Neural crest cell (in vitro differentiated cells): ENCODE measurements around the gene PCDH9. TPM values are rescaled to one million over a fixed set of nuclear protein-coding genes. Genes with fewer than 3 reads are reported as not detected.

ENCODE experiments used
- DNase-seq: peaks from one replicate; pipeline ENCODE4 v3.0.0; 2021; ENCODE audit warnings: low read depth, mixed read lengths, low spot score
- H3K27ac Mint-ChIP-seq: one replicate; pipeline ENCODE4 v1.8.0; 2021; ENCODE audit warnings: mild to moderate bottlenecking, mixed read lengths; ENCODE audit not compliant: unreplicated experiment
- H3K27me3 Mint-ChIP-seq: 2 replicates; pipeline ENCODE4 v1.8.0; 2021; ENCODE audit warnings: low read depth, mild to moderate bottlenecking, mixed read lengths
- H3K36me3 Mint-ChIP-seq: 2 replicates; pipeline ENCODE4 v1.8.0; 2021; ENCODE audit warnings: low read depth, mild to moderate bottlenecking, mixed read lengths
- H3K4me1 Mint-ChIP-seq: 2 replicates; pipeline ENCODE4 v1.8.0; 2021; ENCODE audit warnings: mixed read lengths
- H3K4me3 Mint-ChIP-seq: one replicate; pipeline ENCODE4 v1.8.0; 2021; ENCODE audit warnings: mild to moderate bottlenecking, mixed read lengths
- H3K9me3 Mint-ChIP-seq: 2 replicates; pipeline ENCODE4 v1.8.0; 2021; ENCODE audit warnings: mixed read lengths
- CTCF ChIP-seq: fragments of 200-600 bp; sonication (generic); conservative IDR thresholded peaks from 2 replicates; pipeline ENCODE4 v1.5.0; 2021; ENCODE audit warnings: antibody characterized with exemption, mild to moderate bottlenecking
- total RNA-seq: library from RNA; stranded (reverse); gene quantifications from 2 replicates; pipeline ENCODE4 v1.2.1, GENCODE V29; 2021

The PCDH9 gene
- total RNA-seq, 1 donor from 2014 or later: 6.3 TPM

- Mint-ChIP-seq H3K9me3 (peaks cover 2% of the 10 kb centered on the region), H3K4me1 (no peaks in the 10 kb centered on the region), H3K27me3 (no peaks in the 10 kb centered on the region), H3K27ac (no peak overlapping the region), H3K36me3 (no peaks in the 10 kb centered on the region), H3K4me3 (no peak overlapping the region)
- no peak for TF ChIP-seq CTCF
- DNase-seq: no peak
Observed at GRCh38 chr13:66751691-66752090, 478.4 kb downstream of the PCDH9 start.

DNA sequence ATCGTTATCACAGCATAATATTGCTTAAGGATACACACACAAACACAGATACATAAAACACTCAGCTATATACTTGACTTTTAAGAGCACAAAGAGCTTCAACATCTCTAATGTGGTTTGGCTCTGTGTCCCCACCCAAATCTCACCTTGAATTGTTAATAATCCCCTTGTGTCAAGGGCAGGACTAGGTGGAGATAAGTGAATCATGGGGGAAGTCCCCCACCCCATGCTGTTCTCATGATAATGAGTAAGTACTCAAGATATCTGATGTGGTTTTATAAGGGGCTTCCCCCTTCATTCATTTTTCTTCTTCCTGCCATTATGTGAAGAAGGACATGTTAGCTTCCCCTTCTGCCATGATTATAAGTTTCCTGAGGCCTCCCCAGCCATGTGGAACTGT is 481.4 kb downstream of the PCDH9 start:
- no peak for TF ChIP-seq CTCF
- H3K36me3 Mint-ChIP-seq: no peaks in the 10 kb centered on the region

GRCh38 chr13:66745307-66745706 is 484.8 kb downstream of the PCDH9 start:
- no peaks in the 10 kb centered on the region for H3K36me3 Mint-ChIP-seq
- H3K27ac Mint-ChIP-seq: no peak overlapping the region
- TF ChIP-seq CTCF: no peak
- no peaks in the 10 kb centered on the region for H3K27me3 Mint-ChIP-seq
- H3K4me3 Mint-ChIP-seq: no peak overlapping the region
- no peak for DNase-seq
- peaks cover 2% of the 10 kb centered on the region for H3K9me3 Mint-ChIP-seq
- no peaks in the 10 kb centered on the region for H3K4me1 Mint-ChIP-seq

More for the DNA sequence above, 481.4 kb downstream of the PCDH9 start:
- Mint-ChIP-seq H3K4me1 (no peaks in the 10 kb centered on the region), H3K27ac (no peak overlapping the region), H3K9me3 (peaks cover 2% of the 10 kb centered on the region), H3K4me3 (no peak overlapping the region), H3K27me3 (no peaks in the 10 kb centered on the region)
- DNase-seq: no peak

DNA sequence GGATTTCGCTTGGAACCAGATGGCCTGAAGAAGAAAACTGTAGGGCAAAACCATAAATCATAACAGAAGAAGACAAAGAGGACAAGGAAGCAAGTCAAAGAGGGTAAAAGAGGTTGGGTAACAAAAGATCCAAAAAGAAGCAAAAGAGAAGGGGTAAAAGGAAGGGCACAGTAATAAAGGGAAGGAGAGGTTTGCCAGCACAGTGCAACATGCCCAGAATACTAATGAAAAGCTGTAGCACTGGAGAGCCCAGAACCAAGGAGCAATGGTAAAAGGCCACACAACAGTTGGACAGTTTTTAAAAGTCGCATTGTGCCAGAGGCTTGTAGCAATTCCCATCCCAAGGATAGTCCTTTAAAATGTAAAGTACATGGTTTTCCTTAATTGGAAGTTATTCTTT is 506.6 kb downstream of the PCDH9 start:
- peaks cover 24% of the 10 kb centered on the region for H3K4me1 Mint-ChIP-seq
- no peak for TF ChIP-seq CTCF
- no peak overlapping the region for H3K4me3 Mint-ChIP-seq
- H3K36me3 Mint-ChIP-seq: no peaks in the 10 kb centered on the region
- no peaks in the 10 kb centered on the region for H3K9me3 Mint-ChIP-seq
- no peaks in the 10 kb centered on the region for H3K27me3 Mint-ChIP-seq
- H3K27ac Mint-ChIP-seq: peak overlapping the region; percentile 52
- DNase-seq: no peak

DNA sequence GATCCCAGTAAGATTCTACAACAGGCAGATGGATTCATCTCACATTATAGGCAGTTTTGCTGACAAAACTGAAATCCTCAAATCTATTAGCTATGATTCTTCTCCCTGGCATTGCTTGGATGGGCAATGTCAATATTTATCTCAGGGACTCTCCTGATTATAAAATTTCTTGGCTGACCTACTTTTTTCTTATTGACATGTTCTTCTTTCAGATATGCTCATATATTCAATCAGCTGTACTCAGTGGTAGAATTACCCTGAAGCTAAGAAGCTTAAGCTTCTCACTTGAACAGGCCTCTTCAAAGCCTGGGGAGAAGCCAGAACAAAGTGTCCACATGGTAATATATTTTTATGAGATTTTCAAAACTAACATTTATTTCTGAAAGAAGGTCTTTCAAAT is 513.6 kb downstream of the PCDH9 start:
- no peaks in the 10 kb centered on the region for H3K36me3 Mint-ChIP-seq
- H3K4me1 Mint-ChIP-seq: no peaks in the 10 kb centered on the region
- H3K9me3 Mint-ChIP-seq: no peaks in the 10 kb centered on the region
- no peak for TF ChIP-seq CTCF
- DNase-seq: no peak
- no peak overlapping the region for H3K4me3 Mint-ChIP-seq
- no peak overlapping the region for H3K27ac Mint-ChIP-seq
- no peaks in the 10 kb centered on the region for H3K27me3 Mint-ChIP-seq

GRCh38 chr13:66714795-66715194 is 515.3 kb downstream of the PCDH9 start:
- TF ChIP-seq CTCF: peak; percentile 46
- H3K27ac Mint-ChIP-seq: no peak overlapping the region
- no peak overlapping the region for H3K4me3 Mint-ChIP-seq
- no peak for DNase-seq
- H3K9me3 Mint-ChIP-seq: no peaks in the 10 kb centered on the region
- H3K4me1 Mint-ChIP-seq: no peaks in the 10 kb centered on the region
- H3K36me3 Mint-ChIP-seq: no peaks in the 10 kb centered on the region
- no peaks in the 10 kb centered on the region for H3K27me3 Mint-ChIP-seq
